K562 (cell line): ENCODE results near the gene TNF. TPM values are rescaled to one million over a fixed set of nuclear protein-coding genes. Genes with fewer than 3 reads are reported as not detected.

Source experiments
- BRF1 ChIP-seq: IDR thresholded peaks from 3 replicates; pipeline ENCODE4 v1.6.1; 2011; ENCODE audit warnings: borderline replicate concordance, mild to moderate bottlenecking; ENCODE audit not compliant: insufficient read length; ENCODE audit errors: extremely low read depth
- CBX2 ChIP-seq: fragments of 200-600 bp; sonication (generic); IDR thresholded peaks from one replicate; pipeline ENCODE4 v1.6.1; 2012; ENCODE audit warnings: mild to moderate bottlenecking, low read length, inconsistent platforms; ENCODE audit not compliant: insufficient read depth, poor library complexity, severe bottlenecking
- KDM5B ChIP-seq: fragments of 200-600 bp; sonication (generic); IDR thresholded peaks from 2 replicates; pipeline ENCODE4 v1.6.1; 2012; ENCODE audit warnings: low read depth, mild to moderate bottlenecking, moderate library complexity, low read length, control low read depth, inconsistent platforms; ENCODE audit not compliant: insufficient replicate concordance
- MEIS2 ChIP-seq: fragments of 450-650 bp; IDR thresholded peaks from 2 replicates; pipeline ENCODE4 v1.6.1; 2014; ENCODE audit warnings: mild to moderate bottlenecking; ENCODE audit not compliant: partially characterized antibody
- TAF15 ChIP-seq: fragments of 200-400 bp; formaldehyde crosslinking; IDR thresholded peaks from 2 replicates; pipeline ENCODE4 v1.6.1; 2017; ENCODE audit warnings: mild to moderate bottlenecking, low read depth, low read length, moderate library complexity
- ZNF584 ChIP-seq: fragments of 200-800 bp; sonication (Bioruptor generic); IDR thresholded peaks from 2 replicates; pipeline ENCODE4 v1.6.1; 2016; ENCODE audit warnings: low read depth, mild to moderate bottlenecking, missing genetic modification characterization, missing compliant biosample characterization
- polyA plus RNA-seq, 8 experiments: library from polyadenylated mRNA; depleted of rRNA in 4 of 8; stranded (reverse) in 5 of 8; unstranded in 3 of 8; fragments of >200 nt; fragmentation: Nextera tagmentation in 2 of 8; fragmentation: Illumina TruSeq in 1 of 8; extraction: Ambion mirVana in 2 of 8; extraction: Trizol in 1 of 8; gene quantifications; 2 replicates each; pipeline versions ENCODE4 v1.2.1 to v1.2.3, GENCODE V29; 2011 to 2014; ENCODE audit warnings: inconsistent platforms in 1 of 8, missing spikeins in 1 of 8
- total RNA-seq, 7 experiments: library from RNA; depleted of rRNA in 6 of 7; stranded (reverse); fragments of >200 nt in 6 of 7; fragmentation: Illumina TruSeq in 2 of 7; extraction: Trizol in 2 of 7; gene quantifications; 2 replicates each; pipeline versions ENCODE4 v1.2.1 to v1.2.3, GENCODE V29; 2011 to 2021; ENCODE audit warnings: low replicate concordance in 1 of 7
- TF ChIP-seq, protein P1 (sequence below): fragments of 250-450 bp; sonication (Bioruptor Pico); IDR thresholded peaks from 2 replicates; pipeline ENCODE4 v1.4.0; 2020; ENCODE audit warnings: mild to moderate bottlenecking, moderate library complexity

The TNF gene
- total and polyA plus RNA-seq, 9 of the 15 experiments (the other 6 are each of a cell fraction or from before 2014, with no cell fraction given) = 0.08 to 0.40 TPM; not detected in 7

DNA sequence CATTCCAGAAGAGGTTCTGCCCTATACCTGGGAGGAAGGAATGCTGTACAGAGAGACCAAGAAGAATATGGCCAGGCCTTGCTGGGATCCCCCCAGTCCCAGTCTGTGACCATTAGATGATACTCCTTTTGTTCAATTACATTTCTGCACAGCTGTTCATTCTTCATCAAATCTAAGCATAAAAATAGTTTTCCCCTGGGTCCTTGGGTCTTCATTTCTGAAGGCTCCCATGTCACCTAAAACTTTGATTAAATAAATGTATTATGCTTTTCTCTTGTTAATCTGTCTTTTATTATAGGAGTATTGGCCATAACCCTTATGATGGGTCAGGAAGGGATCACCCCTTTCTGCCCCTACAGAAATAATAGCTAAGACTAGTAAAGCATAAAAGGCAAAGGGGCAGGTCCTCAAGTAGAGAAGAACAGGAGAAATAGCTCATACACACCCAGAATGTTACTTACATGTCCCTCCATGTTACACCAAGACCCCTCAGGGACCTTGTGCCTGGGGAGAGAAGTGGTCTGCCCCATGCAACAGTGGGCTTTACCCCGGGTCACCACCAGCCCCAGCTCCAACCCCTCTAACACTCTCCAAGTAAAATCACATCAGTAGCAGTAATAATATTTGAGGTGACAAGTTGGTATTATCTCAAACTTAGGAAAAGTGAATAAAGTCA, 5.4 kb upstream of the TNF start (continued):
- TF ChIP-seq, protein P1, sequence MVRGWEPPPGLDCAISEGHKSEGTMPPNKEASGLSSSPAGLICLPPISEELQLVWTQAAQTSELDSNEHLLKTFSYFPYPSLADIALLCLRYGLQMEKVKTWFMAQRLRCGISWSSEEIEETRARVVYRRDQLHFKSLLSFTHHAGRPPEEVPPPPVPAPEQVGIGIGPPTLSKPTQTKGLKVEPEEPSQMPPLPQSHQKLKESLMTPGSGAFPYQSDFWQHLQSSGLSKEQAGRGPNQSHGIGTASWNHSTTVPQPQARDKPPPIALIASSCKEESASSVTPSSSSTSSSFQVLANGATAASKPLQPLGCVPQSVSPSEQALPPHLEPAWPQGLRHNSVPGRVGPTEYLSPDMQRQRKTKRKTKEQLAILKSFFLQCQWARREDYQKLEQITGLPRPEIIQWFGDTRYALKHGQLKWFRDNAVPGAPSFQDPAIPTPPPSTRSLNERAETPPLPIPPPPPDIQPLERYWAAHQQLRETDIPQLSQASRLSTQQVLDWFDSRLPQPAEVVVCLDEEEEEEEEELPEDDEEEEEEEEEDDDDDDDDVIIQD = no peak
- TF ChIP-seq MEIS2 (no peak), ZNF584 (CRISPR knock-in tag) (no peak), CBX2 (no peak), KDM5B (no peak), BRF1 (no peak), TAF15 (no peak)
